ENCODE results near the gene NOL3. TPM values are rescaled to one million over a fixed set of nuclear protein-coding genes. Genes with fewer than 3 reads are reported as not detected.

The NOL3 gene
- total and polyA plus RNA-seq, 2 of the 13 experiments (the other 11 are each of a cell fraction or from before 2014, with no cell fraction given), result 5.7 to 20.5 TPM

DNA sequence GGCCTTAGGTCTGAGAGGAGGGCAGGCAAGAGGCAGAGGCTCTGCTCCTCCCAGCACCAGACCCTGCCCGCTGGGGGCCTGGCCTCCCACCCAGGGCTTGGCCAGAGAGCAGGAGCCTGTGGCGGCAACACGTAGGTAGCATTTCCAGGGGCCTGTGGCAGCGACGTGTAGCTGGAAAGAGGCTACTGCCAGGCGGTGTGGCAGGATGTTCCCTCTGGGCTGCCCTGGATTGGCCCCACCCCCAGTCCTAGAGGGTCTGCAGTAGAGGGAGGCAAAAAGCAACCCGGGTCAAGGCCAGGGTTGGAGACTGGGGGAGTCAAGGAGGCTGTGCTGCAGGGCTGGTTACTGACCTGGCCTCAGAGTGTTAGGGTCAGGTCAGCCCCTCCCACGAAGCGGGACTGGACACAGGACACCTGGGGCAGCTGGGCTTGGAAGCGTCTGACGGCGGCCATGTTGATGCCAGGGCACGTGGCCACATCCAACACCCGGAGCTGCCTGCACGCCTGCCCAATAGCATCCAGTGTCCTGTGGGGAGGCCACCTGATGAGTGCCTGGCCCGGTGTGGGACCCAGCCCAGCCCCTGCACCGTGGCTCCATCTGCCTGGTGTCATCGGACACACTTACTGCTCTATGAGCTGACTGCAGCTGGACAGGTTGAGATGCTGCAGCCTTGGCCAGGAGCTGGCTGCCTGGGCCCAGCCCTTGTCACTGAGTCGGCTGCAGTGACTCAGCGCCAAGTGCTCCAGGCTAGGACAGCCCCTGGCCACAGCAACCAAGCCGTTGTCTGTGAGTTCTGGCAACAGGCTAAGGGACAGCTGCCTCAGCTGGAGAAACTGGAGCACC, 37.1 kb downstream of the NOL3 start (continued):
- TF ChIP-seq ZNF646 (CRISPR knock-in tag; IDR thresholded peaks at IDR 0.05), result 0 out of 2 replicates have a peak, but pooled peaks have one; percentile 22
- no peak for TF ChIP-seq SRSF9 (IDR thresholded peaks at IDR 0.05; ENCODE audit: borderline replicate concordance, insufficient read depth, low read depth, low read length, poor library complexity, severe bottlenecking)
- no peak for TF ChIP-seq ZNF10 (CRISPR knock-in tag; IDR thresholded peaks at IDR 0.05; ENCODE audit: borderline replicate concordance, low read depth)
- TF ChIP-seq MIXL1 (CRISPR knock-in tag; IDR thresholded peaks at IDR 0.05), result no peak
- TF ChIP-seq, protein P1, sequence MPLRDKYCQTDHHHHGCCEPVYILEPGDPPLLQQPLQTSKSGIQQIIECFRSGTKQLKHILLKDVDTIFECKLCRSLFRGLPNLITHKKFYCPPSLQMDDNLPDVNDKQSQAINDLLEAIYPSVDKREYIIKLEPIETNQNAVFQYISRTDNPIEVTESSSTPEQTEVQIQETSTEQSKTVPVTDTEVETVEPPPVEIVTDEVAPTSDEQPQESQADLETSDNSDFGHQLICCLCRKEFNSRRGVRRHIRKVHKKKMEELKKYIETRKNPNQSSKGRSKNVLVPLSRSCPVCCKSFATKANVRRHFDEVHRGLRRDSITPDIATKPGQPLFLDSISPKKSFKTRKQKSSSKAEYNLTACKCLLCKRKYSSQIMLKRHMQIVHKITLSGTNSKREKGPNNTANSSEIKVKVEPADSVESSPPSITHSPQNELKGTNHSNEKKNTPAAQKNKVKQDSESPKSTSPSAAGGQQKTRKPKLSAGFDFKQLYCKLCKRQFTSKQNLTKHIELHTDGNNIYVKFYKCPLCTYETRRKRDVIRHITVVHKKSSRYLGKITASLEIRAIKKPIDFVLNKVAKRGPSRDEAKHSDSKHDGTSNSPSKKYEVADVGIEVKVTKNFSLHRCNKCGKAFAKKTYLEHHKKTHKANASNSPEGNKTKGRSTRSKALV (CRISPR knock-in tag; IDR thresholded peaks at IDR 0.05), result no peak
- no peak for TF ChIP-seq ARID3A (IDR thresholded peaks at IDR 0.05; ENCODE audit: low read depth, low read length)
- no peak for TF ChIP-seq ADNP (CRISPR knock-in tag; IDR thresholded peaks at IDR 0.05)
- TF ChIP-seq SNAPC4 (CRISPR knock-in tag; IDR thresholded peaks at IDR 0.05), result no peak
- no peak for TF ChIP-seq ZNF12 (CRISPR knock-in tag; IDR thresholded peaks at IDR 0.05)
- no peak for TF ChIP-seq RFX1 (IDR thresholded peaks at IDR 0.05)
- TF ChIP-seq ZMYM3 (CRISPR knock-in tag; IDR thresholded peaks at IDR 0.05), result 0 out of 2 replicates have a peak, but pooled peaks have one; percentile 55
